Measurements from ENCODE around the gene WDR5.

- TF ChIP-seq POLR2A (IDR thresholded peaks at IDR 0.05) (no peak), CTCF (IDR thresholded peaks at IDR 0.05) (no peak), POLR2AphosphoS5 (IDR thresholded peaks at IDR 0.05; ENCODE audit: insufficient read depth in 1 of 2, low read depth in 1 of 2) (no peak)
These were observed 2.4 kb downstream of the WDR5 start for GRCh38 chr9:134138292-134138691.

Data from vagina (tissue), 2 donors.